DMS79 treated with DMSO at 0.1 percent for 48 hours (cell line): Measurements from ENCODE around the gene SLF1.
A peak's percentile ranks its signal among the peaks of the same experiment; 100 is the strongest.

ENCODE experiments used
- DNase-seq: peaks from one replicate; lab custom pipeline; 2025; lab: John Stamatoyannopoulos, UW

Gene SLF1

GRCh38 chr5:94661086-94661485 lies 42.6 kb downstream of the SLF1 start:
- no peak for DNase-seq

GRCh38 chr5:94667937-94668336 lies 49.5 kb downstream of the SLF1 start:
- no peak for DNase-seq

GRCh38 chr5:94670726-94671125 lies 52.3 kb downstream of the SLF1 start:
- DNase-seq: no peak

GRCh38 chr5:94672746-94673145 lies 54.3 kb downstream of the SLF1 start:
- no peak for DNase-seq

DNA sequence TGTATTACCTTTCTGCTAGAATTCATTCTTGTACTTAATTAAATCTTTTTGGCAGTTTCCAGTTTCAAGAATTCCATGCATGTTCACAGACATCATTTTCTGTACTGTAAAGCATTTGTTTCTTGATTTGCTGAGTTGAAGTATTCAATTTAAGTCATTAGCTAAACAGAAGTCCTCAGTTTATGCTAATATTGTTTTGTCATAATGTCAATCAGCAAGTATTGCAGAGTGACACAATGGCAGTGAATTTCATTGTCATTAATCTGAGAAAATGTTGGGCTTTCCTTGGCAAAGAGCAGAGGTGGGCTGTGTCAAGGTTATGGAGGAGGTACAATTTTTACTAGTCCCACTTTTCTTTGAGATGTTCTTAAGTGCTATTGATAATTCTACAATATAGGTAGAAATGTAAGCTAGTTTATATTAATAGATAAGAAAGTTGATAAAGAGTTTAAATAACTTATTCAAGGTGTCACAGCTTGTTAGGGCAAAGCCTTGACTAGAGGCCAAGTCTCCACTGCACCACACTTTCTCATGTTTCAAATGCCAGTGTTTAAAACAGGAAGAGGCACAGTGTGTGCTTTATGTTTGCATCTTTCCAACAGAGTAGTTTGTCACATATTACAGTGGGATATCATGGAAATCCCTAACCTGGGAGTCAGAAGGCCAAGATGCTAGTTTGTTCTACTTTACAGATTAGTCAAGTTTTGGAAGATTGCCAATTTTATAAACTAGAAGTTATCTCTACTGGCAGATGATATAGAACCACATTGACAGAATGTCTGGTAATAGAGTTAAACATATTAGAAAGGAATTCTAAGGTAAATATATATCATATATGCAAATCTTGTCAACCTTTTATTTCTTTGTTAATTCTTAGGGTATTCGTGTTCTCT lies 56.3 kb downstream of the SLF1 start:
- DNase-seq: no peak

DNA sequence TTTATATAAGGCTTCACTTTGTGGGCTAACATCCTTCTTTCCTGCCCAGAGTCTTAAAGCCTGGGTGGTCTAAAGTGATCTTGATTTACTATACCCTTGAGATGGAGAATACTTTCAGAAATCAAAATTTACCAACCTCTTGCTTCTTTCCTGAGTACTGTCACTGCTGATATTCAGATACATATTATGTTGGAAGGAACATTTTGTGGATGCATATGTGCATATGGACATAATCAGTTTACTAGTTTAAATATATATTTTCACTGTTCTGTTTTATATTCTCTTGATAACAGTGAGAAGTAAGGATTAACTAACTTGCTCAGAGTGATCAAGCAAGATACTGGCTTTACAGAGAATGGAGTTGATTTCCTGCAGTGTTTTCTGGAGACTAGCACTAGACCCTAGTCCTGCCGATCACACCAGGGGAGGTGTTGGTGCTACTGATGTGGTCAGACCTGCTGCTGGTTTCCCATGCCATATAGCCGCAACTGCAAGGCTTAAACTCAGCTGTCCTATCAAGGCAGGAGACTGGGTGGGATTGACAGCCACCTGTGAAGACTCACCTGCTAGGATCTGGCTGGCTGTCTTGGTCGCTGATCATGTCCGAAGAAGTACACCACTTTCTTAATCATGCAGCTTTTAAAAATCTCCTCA lies 57.6 kb downstream of the SLF1 start:
- DNase-seq: no peak

- no peak for DNase-seq
These were observed 64.5 kb downstream of the SLF1 start for GRCh38 chr5:94682814-94683520.

GRCh38 chr5:94689908-94690307 lies 71.4 kb downstream of the SLF1 start:
- peak; percentile 52 for DNase-seq

DNA sequence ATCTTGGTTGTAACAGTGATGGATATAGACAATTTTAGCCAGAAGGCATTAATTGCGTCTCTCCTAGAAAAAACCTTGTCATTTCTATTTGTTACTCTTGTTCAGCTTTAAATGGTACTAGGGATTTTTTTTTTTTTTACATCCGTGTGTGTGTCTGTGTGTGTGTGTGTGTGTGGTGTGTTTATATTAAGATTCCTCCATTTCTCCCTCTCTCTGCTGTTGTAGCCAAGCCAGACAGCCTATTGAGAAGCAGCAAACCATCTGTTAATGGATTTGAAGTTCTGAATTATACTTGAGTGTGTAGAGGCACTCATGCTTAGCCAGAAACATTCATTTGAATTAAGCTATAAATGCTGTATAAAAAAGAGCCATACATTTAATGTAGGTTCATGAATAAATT lies 72.3 kb downstream of the SLF1 start:
- peak; percentile 92 for DNase-seq

DNA sequence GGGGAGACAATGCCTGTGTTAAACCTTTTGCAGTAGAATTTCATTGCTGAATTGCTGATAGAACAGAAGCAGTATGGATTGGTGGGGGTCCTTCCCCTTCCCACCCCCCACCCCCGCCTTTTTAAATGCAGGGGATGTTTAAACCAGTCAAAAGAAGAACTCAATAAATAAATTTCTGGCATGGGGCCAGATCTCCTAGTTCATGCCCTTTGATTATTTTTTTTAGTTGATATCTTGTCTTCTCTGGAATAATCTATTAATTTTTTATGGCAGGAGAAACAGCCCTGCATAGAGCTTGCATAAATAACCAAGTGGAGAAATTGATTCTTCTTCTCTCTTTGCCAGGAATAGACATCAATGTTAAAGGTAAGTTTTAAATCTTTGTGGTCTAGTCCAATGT lies 72.8 kb downstream of the SLF1 start:
- peak; percentile 72 for DNase-seq

- peak; percentile 42 for DNase-seq
These were observed 73.5 kb downstream of the SLF1 start for GRCh38 chr5:94691949-94692348.

DNA sequence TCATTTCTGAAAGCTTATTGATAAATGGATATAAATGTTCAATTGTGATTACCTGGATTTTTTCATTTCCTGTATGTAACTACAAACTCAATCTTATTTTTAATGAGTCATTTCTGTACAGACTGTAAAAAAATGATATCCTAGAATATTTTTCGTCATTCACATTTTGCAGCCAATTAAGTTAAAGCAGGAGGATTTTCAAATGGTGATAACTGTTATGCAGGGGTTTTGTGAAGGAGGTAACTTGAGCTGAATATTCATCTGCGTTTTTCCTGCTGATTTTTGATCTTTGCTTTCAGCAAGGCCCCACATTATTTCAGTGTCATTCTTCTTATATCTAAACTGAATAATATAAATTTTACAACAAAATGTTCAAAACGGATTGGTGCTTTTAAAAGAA lies 74.1 kb downstream of the SLF1 start:
- DNase-seq: peak; percentile 53

DNA sequence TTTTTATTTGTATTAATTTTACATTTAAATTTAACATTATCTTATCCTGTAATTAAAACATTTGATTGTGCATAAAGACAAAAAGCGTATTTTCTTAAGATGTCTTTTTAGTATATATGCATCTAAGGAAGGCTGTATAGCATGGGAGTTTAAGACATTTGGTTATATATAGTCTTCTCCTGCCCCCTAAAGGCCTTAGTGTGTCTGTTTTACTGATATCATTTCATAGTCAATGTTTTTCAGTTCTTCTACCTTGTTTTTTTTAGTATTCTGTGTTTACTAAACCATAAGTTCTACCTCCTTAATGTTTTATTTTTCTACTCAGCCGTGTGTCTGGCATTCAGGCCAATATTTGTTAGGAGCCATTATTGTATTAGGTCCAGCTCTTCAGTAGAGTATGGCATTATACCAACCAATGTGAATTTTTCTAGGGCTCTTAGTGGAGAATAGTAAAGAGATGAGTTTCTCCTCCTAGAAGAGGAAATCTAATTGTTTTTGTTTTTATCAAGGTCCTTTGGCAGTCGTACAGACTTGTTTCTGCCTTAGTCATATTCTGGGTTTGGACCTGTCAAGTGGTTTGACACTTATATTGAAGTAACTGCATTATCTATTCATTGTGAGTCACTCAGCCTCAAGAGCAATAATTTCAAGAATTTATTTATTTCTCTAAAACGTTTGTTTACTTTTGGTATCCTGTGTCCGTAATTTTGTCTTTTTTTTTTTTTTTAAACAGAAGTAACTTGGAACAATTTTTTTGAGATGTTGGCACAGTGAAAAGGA lies 74.8 kb downstream of the SLF1 start:
- peak; percentile 92 for DNase-seq

DNA sequence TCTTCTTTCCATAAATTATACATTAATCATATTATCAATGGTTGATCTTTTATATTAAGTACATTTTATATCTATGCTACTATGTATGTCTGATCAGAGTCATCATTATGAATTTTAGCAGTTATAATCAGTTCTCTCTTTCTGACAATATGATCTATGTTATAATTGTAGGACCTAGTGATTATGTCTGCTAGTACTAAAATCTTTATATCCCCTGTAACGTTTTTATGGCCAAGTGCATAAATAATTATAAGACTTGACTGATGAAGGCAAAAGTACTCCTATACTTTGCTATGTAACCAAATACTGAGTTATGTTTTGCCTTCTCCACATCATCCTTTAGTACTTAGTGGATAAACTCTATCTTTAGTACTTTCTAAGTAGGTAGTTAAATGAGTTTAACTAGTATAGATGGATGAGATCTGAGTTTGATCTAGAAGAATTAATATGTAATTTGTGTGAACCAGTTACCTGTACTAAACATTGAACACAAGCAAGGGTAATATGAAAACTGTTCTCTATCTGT lies 75.4 kb downstream of the SLF1 start:
- DNase-seq: peak; percentile 36

- DNase-seq: no peak
These were observed 76.2 kb downstream of the SLF1 start for GRCh38 chr5:94694671-94695070.

DNA sequence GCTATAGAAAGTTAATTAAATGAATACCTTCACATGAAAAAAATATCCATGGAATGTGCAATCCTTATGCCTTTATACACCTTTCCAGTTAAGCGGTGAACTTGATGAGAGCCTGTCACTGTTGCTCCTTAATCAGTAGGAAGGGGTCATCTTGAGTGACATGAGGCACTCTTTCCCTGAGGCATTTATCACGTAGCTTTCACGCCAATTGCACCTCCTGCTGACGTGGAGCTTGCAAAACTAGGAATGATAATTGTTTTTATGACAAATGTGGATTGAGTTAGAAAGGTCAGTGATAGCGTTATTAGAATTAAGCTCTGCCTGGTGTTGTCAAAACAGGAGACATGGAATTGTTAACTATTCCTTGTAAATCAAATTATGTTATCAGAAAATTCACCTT lies 79.7 kb downstream of the SLF1 start:
- DNase-seq: no peak

- no peak for DNase-seq
These were observed 81.1 kb downstream of the SLF1 start for GRCh38 chr5:94699562-94699961.

DNA sequence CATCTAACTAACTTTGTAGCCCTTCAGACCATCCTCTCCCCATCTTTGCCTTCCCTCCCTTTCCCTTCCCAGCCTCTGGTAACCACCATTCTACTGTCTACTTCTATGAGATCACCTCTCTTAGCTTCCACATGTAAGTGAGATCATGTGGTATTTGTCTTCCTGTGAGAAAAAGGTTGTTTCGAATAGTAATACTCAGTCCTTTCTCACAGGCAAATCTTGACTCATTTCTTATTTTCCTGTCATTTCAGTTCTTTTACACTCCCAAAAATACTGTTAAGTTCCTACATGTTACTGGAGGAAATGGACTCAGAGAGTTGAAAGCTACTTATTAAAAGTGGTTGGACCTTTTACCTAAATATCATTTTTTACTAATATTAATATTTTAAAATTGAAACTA lies 82.1 kb downstream of the SLF1 start:
- DNase-seq: no peak

- no peak for DNase-seq
These were observed 84.3 kb downstream of the SLF1 start for GRCh38 chr5:94702729-94703128.

DNA sequence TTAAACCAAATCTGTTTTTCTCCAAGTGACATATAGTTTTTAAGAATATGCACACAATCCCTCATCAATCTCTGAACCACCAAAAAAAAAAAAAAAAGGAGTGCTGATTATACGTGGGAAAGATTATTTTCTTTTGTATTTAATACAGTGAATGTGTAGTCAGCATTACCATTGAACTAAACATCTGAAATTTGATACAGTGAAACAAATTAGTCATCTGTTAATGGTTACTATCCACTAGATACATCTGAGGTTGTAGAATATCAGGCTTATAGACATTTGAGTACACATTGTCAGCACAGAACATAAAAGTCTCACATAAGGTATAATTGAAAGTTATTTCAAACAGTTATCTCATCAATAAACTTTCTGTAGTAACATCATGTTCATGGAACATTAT lies 87.0 kb downstream of the SLF1 start:
- DNase-seq: no peak

DNA sequence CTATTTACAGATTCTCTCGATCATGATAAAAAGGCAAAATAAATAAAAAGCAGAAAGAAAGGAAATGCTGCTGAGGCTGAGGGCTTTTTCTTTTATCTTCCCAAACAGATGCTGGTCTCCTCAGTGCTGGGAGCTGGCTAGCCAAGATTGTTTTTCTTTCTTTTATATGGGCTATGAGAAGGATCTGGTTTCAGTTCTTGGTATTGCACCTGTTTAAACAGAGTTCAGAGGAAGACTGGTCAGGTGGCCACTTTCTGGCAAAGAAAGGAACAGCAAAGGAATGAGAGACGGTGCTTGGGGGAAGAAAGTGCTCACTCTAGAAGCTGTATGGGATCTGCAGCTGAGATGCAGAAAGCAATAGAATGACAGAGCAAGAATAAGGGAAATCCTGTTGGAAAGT lies 88.9 kb downstream of the SLF1 start:
- peak; percentile 95 for DNase-seq

GRCh38 chr5:94709277-94709676 lies 90.8 kb downstream of the SLF1 start:
- no peak for DNase-seq
